ENCODE measurements around the gene SNED1.

DNA sequence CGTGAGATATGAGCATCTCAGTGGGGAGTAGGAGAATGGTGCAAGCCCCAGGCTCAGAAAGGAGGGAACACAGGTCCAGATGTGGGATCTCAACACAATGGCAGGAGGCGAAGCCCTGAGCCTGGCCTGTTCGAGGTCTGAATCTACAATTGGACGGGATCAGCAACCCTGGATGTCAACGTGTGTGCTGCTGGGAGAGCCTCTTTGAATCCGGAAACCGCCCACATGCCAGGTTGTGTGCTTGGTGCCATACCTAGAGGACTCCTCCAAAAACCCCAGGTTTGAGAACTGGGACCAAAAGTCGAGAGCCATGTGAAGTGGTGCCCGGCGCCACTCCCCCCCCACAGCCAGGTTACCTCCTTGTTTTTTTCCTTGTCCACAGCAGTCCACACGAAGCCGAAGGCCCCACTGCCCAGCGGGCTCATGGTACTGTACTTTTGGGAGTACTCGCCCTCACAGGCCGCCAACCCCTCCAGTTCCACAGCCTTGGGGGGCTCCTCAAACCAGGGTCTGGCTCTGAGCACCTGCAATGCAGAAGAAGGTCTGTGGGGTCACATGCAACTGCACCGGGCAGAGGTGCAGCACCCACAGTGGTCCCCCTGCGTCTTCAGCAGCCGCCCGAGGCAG is 124.1 kb downstream of the SNED1 start:
- TF ChIP-seq POLR2A (IDR thresholded peaks at IDR 0.05) (no peak), CTCF (IDR thresholded peaks at IDR 0.05) (no peak)
